ENCODE data around the gene TMEM82.
A peak's percentile ranks its signal among the peaks of the same experiment; 100 is the strongest.

TMEM82 gene

GRCh38 chr1:15756143-15757015, 14.1 kb downstream of the TMEM82 start:
- Histone ChIP-seq H3K27me3 (ENCODE audit: insufficient read depth, insufficient read length) (peaks cover 23% of the 10 kb centered on the region), H3K9me3 (ENCODE audit: insufficient read depth, low read length) (no peaks in the 10 kb centered on the region), H3K4me1 (ENCODE audit: insufficient read depth, insufficient read length) (peaks cover 20% of the 10 kb centered on the region), H3K9ac (ENCODE audit: insufficient read length, low read depth) (no peak overlapping the region), H3K36me3 (ENCODE audit: insufficient read depth, insufficient read length, low read length) (no peaks in the 10 kb centered on the region), H3K4me3 (ENCODE audit: insufficient read length, low read depth) (no peak overlapping the region)
- TF ChIP-seq YY1 (IDR thresholded peaks at IDR 0.05; ENCODE audit: insufficient read depth, insufficient read length) (no peak), SUZ12 (IDR thresholded peaks at IDR 0.05; ENCODE audit: extremely low read depth, insufficient read depth, insufficient read length) (no peak), ZNF274 (IDR thresholded peaks at IDR 0.05; ENCODE audit: low read depth, low read length) (no peak)
- no peak for DNase-seq (ENCODE audit: low read depth, low spot score)

GRCh38 chr1:15757016-15757543, 14.8 kb downstream of the TMEM82 start:
- Histone ChIP-seq H3K9ac (ENCODE audit: insufficient read length, low read depth) (peak overlapping the region; percentile 21), H3K27me3 (ENCODE audit: insufficient read depth, insufficient read length) (peaks cover 23% of the 10 kb centered on the region), H3K4me1 (ENCODE audit: insufficient read depth, insufficient read length) (peaks cover 22% of the 10 kb centered on the region), H3K9me3 (ENCODE audit: insufficient read depth, low read length) (no peaks in the 10 kb centered on the region), H3K36me3 (ENCODE audit: insufficient read depth, insufficient read length, low read length) (no peaks in the 10 kb centered on the region), H3K4me3 (ENCODE audit: insufficient read length, low read depth) (no peak overlapping the region)
- DNase-seq (ENCODE audit: low read depth, low spot score) = no peak
- TF ChIP-seq ZNF274 (IDR thresholded peaks at IDR 0.05; ENCODE audit: low read depth, low read length) (no peak), SUZ12 (IDR thresholded peaks at IDR 0.05; ENCODE audit: extremely low read depth, insufficient read depth, insufficient read length) (no peak), YY1 (IDR thresholded peaks at IDR 0.05; ENCODE audit: insufficient read depth, insufficient read length) (no peak)

GRCh38 chr1:15757575-15758342, 15.5 kb downstream of the TMEM82 start:
- Histone ChIP-seq H3K9ac (ENCODE audit: insufficient read length, low read depth) (peak overlapping the region; percentile 80), H3K4me1 (ENCODE audit: insufficient read depth, insufficient read length) (peaks cover 22% of the 10 kb centered on the region), H3K36me3 (ENCODE audit: insufficient read depth, insufficient read length, low read length) (no peaks in the 10 kb centered on the region), H3K27me3 (ENCODE audit: insufficient read depth, insufficient read length) (peaks cover 23% of the 10 kb centered on the region), H3K4me3 (ENCODE audit: insufficient read length, low read depth) (peak overlapping the region; percentile 30), H3K9me3 (ENCODE audit: insufficient read depth, low read length) (no peaks in the 10 kb centered on the region)
- TF ChIP-seq ZNF274 (IDR thresholded peaks at IDR 0.05; ENCODE audit: low read depth, low read length) (no peak), YY1 (IDR thresholded peaks at IDR 0.05; ENCODE audit: insufficient read depth, insufficient read length) (no peak), SUZ12 (IDR thresholded peaks at IDR 0.05; ENCODE audit: extremely low read depth, insufficient read depth, insufficient read length) (no peak)
- no peak for DNase-seq (ENCODE audit: low read depth, low spot score)

GRCh38 chr1:15758343-15758931, 16.1 kb downstream of the TMEM82 start, which contains the start of gene FBLIM1:
FBLIM1 (plus strand) TSS chr1:15758795; CDS start chr1:15764984, 6,189 bp downstream.
- peak within 1 kb of the TSS; percentile 86 for H3K9ac ChIP-seq (ENCODE audit: insufficient read length, low read depth)
- TF ChIP-seq ZNF274 (IDR thresholded peaks at IDR 0.05; ENCODE audit: low read depth, low read length) = no peak
- TF ChIP-seq SUZ12 (IDR thresholded peaks at IDR 0.05; ENCODE audit: extremely low read depth, insufficient read depth, insufficient read length) = no peak
- no peak for TF ChIP-seq YY1 (IDR thresholded peaks at IDR 0.05; ENCODE audit: insufficient read depth, insufficient read length)
- H3K4me3 ChIP-seq (ENCODE audit: insufficient read length, low read depth) = peak within 1 kb of the TSS; percentile 70
- H3K4me1 ChIP-seq (ENCODE audit: insufficient read depth, insufficient read length) = peaks cover 22% of the 10 kb centered on the region
- no peak for DNase-seq (ENCODE audit: low read depth, low spot score)
- H3K27me3 ChIP-seq (ENCODE audit: insufficient read depth, insufficient read length) = peaks cover 23% of the 10 kb centered on the region
- no peaks in the 10 kb centered on the region for H3K9me3 ChIP-seq (ENCODE audit: insufficient read depth, low read length)
- no peaks in the 10 kb centered on the region for H3K36me3 ChIP-seq (ENCODE audit: insufficient read depth, insufficient read length, low read length)

- Histone ChIP-seq H3K27me3 (ENCODE audit: insufficient read depth, insufficient read length) (peaks cover 23% of the 10 kb centered on the region), H3K9me3 (ENCODE audit: insufficient read depth, low read length) (no peaks in the 10 kb centered on the region), H3K4me1 (ENCODE audit: insufficient read depth, insufficient read length) (peaks cover 26% of the 10 kb centered on the region), H3K36me3 (ENCODE audit: insufficient read depth, insufficient read length, low read length) (peaks cover 2% of the 10 kb centered on the region), H3K4me3 (ENCODE audit: insufficient read length, low read depth) (peak overlapping the region; percentile 70), H3K9ac (ENCODE audit: insufficient read length, low read depth) (peak overlapping the region; percentile 86)
- no peak for DNase-seq (ENCODE audit: low read depth, low spot score)
- TF ChIP-seq ZNF274 (IDR thresholded peaks at IDR 0.05; ENCODE audit: low read depth, low read length) = no peak
- no peak for TF ChIP-seq YY1 (IDR thresholded peaks at IDR 0.05; ENCODE audit: insufficient read depth, insufficient read length)
- no peak for TF ChIP-seq SUZ12 (IDR thresholded peaks at IDR 0.05; ENCODE audit: extremely low read depth, insufficient read depth, insufficient read length)
Observed at GRCh38 chr1:15758953-15759661, 16.8 kb downstream of the TMEM82 start.

GRCh38 chr1:15760520-15761211, 18.4 kb downstream of the TMEM82 start:
- no peaks in the 10 kb centered on the region for H3K9me3 ChIP-seq (ENCODE audit: insufficient read depth, low read length)
- H3K4me1 ChIP-seq (ENCODE audit: insufficient read depth, insufficient read length) = peaks cover 31% of the 10 kb centered on the region
- peak overlapping the region; percentile 50 for H3K9ac ChIP-seq (ENCODE audit: insufficient read length, low read depth)
- TF ChIP-seq YY1 (IDR thresholded peaks at IDR 0.05; ENCODE audit: insufficient read depth, insufficient read length) (no peak), ZNF274 (IDR thresholded peaks at IDR 0.05; ENCODE audit: low read depth, low read length) (no peak), SUZ12 (IDR thresholded peaks at IDR 0.05; ENCODE audit: extremely low read depth, insufficient read depth, insufficient read length) (no peak)
- peaks cover 21% of the 10 kb centered on the region for H3K27me3 ChIP-seq (ENCODE audit: insufficient read depth, insufficient read length)
- DNase-seq (ENCODE audit: low read depth, low spot score) = no peak
- H3K36me3 ChIP-seq (ENCODE audit: insufficient read depth, insufficient read length, low read length) = peaks cover 18% of the 10 kb centered on the region
- H3K4me3 ChIP-seq (ENCODE audit: insufficient read length, low read depth) = peak overlapping the region; percentile 19

Measured in NT2/D1 (cell line).